HUDEP-2 (cell line): ENCODE results near the gene TOX2.

Experiments
- DNase-seq, 76 experiments: peaks; one replicate each; lab custom pipeline; 2025; ENCODE audit not compliant: unreplicated experiment in 76 of 76; lab: John Stamatoyannopoulos, UW

The TOX2 gene

DNA sequence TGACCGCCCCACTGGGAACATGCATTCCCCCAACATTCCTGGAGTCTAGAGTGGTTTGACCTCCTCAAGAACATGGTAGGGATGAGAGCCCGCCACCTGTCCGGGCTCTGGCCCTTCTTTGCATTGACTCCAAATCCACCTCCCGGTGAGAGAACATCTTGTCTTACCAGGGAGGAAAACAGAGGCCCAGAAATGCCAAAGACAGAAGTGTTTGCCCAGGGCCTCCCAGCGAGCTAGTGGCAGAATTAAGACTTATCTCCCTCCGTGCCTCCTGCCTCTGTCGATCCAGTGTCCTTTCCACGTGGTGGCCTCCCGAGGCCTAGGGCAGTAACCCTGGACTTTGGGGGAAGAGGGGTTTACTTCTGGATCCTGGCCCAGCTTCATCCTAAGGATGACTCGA, 137.5 kb downstream of the TOX2 start:
- no peak for DNase-seq

DNA sequence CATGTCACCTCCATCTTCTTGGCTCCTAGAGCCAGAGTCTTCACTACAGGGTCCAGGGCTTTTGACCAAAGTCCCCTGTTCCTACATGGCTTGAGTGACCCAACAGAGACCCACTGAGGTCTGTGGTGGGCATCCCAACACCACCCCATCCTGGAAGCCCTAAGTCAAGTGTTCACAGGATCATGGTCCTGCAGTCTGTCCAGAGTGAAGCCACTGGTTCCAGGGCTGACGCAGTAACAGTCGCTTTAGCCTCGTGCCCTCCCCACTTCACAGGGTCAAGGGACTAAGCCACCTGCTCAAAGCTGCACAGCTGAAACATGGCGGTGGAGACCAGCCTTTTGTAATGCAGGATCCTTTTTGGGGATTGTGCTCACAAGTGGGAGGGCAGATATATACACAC, 138.4 kb downstream of the TOX2 start:
- no peak for DNase-seq

DNA sequence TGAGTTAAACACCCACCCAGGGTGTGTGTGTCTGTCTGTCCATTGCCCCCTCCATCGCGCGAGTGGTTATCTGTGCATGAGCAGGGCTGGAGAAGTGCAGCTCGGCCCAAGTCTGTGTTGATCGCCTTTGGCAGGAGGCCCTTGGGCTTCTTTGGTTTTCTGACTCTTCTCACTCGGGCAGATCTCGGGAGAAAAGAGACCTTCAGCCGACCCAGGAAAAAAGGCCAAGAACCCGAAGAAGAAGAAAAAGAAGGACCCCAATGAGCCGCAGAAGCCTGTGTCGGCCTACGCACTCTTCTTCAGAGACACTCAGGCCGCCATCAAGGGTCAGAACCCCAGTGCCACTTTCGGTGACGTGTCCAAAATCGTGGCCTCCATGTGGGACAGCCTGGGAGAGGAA, 139.5 kb downstream of the TOX2 start:
- DNase-seq: no peak

DNA sequence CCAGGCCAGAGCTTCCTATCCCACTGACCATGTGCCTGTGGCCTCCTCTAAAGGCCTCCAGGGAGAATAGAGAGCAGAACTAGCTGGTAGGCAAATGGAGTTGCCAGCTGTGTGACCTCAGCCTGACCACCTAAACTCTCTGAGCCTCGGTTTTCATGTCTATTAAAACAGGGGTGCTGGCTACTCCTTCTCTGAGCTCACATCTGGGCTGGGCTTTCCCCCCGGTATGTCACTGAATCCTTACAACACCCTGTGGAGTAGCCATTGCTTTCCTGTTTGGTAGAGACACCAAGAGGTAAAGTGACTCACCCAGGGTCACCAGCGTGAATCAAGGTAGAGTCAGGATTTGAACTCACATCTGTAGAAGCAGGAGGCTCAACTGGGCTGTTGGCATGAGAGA, 140.2 kb downstream of the TOX2 start:
- no peak for DNase-seq

DNA sequence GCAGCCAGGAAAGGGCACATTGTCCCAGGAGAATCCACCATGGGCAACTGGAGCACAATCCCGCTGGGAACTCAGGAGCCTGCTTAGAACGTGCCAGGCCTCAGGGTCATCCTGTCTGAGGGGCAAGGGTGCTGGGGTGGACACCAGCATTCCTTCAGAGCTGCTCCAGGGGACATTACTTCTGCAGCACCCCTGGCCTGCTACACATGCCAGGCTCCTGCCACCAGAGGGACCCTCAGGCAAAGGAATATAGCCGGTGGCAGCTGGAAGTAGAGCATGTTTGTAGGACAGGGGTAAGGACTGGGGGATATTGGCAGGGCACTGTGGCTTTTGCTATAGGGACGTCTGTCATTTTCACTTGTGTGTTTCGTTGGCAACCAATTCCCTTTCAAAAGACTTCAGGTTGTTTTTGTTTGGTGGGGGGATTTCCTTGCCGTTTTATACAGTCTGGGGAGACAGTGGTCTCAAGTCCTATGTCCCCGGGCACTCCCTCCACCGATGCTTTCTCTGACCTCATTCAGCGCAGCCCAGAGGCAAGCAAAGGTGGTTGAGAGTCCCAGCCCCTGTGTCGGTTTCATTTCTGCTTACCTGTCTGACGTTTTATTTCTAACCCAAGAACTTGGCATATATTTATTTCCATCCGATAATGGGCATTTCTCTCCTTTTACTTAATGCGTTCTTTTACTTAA, 141.5 kb downstream of the TOX2 start:
- peak in 7 of 76 experiments; percentile 7 to 26 (median 11) for DNase-seq

DNA sequence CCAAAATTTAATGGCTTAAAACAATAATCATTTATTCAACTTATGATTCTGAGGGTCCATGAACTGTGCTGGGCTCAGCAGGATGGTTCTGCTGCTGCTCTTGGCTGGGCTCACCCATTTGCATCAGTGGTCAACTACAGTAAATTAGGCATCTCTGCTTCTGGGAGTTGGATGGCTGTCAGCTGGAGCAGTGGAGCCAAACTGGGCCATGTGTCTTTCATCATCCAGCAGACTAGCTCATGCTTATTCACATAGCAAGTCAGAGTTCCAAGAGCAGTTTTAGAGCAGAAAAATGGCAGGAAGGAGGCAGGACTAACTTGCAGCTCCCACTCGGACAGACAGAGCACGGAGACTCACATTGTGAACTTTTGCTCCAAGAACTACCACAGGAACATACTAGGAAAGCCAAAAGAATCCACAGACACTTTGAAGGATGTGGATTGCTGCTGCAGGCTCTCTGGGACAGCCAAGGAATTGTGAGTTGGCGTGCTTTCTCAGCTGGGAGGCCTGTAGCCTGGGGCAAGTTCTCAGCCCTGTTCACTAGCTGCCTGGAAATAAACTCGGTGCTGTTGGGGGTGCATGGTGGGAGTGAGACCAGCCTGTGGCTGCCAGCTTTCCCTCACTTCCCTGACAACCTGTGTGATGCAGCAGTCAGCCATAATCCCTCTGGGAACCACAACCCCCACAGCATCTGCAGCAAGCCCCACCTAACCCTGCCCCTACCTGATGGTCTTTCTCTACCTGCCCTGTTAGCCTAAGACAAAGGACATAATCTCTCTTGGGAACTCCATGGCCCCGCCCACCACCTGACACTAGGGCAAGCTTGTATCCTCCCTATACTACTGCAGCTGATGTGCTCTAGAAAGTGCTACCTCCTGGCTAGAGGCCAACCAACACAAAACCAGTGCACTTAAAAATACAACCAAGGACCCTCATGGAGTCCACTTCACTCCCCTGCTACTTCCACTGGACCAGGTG, 143.3 kb downstream of the TOX2 start:
- no peak for DNase-seq

DNA sequence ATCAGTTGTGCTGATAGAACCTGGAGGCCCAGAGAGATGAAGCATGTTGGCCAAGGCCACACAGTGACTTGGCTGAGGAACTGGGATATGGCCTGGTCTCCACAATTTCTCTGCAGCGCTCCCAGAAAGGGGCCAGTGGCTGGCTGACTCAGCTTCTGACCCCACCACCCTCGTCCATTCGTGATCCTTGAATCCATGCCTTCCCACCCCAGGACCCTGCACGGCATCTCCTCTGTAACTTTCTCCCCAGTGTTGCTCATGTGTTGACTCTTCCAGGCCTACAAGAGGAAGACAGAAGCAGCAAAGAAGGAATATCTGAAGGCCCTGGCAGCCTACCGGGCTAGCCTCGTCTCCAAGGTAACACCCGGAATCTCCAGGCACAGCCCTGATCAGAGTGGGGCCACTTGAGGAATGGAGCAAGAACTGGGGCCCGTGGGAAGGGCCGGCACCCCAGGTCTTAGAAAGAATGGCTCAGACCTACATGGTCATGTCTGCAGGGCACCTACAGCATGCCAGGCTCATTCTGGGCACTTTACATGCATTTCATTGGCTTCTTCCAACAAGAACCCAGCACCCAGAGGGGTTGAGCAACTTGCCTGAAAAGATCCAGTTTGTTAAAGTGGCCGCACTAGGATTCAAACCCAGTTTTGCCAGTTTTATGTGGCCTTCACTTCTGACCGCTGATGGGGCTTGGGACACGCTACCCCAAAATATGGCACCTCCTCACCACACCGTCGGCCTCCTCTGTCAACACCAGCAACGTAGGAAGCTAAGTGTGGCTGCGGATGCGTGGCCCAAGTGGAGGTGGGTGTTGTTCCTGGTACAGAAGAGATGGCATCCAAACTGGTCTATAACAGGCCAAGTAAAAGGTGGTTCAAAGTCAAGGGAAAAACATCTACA, 150.1 kb downstream of the TOX2 start:
- no peak for DNase-seq

DNA sequence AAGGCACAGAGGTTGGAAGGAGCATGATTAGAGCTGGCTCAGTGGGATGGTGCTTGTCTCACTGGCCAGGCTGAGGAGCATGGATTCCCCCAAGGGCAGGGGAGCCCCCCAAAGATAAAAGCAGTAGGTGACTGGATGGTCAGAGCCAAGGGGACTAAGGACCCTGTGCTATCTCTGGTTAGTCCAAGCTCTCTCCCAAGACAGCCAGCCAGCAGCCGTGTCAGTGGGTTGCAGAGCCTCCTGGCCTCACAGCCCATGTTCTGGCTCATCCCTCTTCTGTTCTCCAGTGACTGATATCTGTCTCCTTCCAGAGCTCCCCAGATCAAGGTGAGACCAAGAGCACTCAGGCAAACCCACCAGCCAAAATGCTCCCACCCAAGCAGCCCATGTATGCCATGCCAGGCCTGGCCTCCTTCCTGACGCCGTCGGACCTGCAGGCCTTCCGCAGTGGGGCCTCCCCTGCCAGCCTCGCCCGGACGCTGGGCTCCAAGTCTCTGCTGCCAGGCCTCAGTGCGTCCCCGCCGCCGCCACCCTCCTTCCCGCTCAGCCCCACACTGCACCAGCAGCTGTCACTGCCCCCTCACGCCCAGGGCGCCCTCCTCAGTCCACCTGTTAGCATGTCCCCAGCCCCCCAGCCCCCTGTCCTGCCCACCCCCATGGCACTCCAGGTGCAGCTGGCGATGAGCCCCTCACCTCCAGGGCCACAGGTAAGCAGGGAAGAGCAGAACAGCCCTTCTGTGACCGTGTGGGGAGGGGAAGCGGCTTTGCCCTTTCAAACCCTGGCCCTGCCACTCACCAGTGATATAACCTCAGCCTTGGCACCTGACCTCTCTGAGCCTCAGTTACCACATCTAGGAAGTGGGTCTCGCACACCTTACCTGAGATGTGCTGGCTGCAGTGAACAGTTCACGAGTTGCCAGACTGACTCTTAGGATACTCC, 151.0 kb downstream of the TOX2 start:
- DNase-seq: no peak

DNA sequence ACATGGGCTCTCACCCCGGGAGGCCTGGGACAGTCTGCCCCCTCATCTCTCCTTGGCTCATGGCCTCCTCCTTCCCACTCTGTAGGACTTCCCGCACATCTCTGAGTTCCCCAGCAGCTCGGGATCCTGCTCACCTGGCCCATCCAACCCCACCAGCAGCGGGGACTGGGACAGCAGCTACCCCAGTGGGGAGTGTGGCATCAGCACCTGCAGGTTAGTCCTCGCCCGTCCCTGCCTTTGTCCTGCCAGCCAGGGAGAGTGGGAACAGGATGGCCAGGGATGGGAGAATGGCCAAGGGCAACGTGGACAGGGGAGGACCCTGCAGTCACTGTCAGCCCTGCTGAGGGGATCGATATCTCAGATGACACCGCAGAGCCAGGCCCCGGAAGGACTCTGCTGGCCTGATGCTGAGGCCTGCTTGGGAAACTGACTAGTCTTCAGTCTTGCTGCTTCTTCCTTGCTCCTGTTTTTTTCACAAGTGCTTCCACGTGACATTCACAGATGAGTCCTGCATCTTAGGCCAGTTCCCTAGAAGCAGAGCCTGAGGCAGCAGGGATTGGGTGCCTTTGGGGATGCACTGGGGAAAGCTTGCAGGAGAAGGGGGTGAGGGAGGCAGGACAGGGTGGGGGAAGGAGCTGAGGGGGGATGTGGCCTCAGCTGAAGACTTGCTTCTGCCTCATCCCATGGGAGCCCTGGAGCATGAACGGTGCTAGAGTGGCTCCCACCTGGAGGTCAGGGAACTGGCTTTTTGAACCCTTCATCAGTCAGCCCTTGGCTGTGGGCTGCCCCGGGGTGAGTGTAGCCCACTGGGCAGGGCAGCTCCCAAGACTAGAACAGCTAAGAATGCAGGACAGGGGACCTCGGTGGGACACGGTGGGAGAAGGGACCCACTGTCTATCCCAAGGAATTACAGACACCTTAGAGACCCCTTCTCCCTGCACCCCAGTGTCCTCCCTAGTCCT, 152.3 kb downstream of the TOX2 start:
- DNase-seq: no peak

DNA sequence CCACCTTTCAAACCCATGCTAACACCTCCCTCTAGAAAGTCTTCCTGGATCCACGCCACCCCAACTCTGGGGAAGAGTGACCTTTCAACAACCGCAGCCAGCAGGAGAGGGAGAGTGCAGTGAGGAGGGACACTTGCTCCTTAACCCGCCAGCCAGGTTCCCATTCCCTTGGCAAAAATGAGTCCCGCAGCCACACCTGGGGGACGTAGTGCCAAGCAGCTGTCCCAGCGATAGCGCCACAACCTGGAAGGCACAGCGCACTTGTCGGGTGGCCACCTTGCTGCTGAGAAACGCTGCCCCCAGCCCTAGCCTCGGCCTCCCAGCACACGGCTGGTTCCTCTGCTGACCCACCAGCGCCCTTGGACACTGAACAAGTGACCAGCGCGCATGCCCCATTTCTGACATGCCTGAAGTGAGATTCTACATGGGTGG, 153.0 kb downstream of the TOX2 start:
- no peak for DNase-seq

DNA sequence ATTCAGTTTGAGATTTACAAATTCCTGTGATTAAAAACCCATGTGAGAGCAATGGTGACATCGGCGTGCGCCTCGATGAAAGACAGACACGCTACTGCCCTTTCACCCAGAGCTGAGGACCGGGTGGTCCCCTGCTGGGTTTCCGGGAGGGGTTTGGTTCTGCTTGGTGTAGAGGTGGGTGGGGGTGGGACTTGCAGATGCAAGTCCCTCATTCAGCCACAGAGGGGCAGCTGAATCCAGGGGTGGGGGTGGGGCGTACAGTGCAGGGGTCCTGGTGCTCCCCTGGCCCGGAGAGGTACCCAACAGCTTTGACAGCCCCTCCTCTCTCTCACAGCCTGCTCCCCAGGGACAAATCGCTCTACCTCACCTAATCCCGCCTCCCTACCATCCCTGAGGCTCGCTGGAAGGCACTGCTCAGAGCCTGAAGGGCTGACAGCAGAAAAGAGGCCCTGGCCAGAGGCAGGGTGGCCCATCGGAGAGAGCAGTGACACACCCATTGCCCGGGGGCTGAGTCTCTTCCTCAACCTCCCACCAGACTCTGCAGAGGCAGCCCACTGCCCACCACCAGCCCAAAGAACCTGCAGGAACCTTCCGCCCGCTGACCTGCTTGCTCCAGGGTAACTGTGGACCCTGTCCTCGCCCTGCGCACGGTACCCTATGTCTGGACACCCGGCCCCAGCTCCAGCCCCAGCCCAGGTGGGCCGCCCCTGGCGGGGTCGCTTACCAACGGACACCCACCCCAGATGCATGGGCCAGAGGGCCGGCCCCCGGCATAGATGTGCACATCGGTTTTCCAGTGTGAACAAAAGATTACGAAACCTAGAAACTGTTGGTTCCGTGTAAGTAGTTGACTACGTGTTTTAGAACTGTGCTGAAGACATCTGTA, 153.9 kb downstream of the TOX2 start:
- DNase-seq: no peak

DNA sequence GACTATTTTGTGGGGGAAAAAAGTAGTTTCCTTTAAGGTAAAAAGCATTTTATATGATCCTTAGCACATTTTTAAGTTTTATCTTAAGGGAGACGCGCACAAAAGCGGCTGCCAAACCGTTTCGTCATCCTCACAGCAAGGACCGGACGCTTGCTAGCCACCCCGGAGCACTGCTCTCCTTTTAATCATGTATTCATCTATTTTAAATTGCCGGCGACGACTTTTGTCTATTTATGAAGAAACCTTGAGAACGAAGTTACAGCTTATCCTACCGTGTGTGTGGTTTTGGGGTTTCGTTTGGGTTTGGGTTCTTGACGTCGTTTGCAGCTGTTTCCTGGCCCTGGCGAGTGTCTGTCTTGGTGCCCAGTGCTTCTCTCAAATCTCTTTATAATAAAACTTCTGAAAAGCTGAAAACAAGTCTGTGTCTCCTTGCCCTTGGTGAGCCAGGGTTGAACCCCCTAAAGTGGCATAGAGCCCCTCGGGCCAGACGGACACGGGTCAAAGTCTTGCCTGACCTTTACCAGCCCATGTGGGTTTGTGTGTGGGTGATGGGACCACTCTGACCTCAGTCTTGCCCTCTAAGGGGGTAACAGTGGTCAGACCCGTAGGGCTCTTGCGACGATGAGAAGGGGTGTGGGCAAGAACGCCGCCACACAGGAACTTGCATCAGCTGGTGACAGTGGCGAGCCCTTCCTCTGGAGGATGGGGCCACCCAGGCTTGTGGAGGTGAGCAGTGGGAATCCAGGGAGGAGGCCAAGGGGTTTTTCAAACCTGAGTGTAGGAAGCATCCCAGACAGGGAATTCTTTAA, 154.8 kb downstream of the TOX2 start:
- DNase-seq: no peak

DNA sequence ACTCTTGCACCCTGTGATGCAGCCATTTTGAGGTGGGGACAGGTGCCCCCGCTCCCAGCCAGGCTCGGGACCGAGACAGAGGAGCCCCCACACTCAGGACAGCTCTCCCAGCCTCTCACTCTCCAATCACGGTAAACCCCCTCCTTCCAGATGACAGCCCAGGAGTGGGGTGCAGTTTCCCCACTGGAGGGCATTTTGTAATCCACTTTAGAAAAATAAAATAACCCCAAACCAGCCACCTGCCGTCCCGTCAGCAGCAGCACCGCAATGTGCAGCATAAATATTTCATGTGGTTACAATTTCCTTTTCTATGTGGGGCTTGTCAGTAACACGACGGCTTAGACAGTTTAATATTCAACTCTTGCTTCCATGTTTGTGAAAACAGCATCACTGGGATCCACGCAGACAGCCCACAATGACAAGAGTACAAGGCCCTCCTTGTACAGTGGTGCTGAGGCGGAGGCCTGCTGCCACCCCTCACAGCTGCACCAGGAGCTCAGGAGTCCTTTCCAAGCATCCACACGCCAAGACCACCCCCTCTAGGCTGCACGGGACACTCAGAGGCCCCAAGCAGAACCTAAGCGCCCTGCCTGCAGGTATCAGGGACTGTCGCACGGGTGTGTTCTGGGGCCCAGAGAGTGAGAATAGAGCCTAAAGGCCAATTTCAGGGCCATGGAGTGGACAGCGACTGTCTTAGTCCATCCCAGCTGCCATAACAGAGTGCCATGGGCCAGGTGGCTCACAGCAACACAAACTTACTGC, 155.7 kb downstream of the TOX2 start:
- no peak for DNase-seq

DNA sequence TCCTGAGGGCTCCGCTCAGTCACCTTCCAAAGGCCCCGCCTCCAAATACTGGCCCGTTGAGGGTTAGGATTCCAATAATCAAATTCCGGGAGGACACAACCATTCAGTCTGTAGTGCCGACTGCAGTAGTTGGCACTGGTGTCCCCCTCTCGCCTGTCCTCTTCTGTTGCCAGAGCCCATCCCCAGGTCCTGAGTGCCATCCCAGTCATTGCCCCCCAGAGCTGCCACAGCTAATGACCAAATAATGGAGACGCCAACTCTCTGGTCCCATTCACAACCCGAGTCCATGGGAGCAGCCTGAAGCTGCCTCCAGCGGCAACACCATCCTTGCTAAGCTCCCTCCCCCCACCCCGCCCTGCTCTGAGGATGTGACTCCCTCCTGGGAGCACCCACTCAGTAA, 156.4 kb downstream of the TOX2 start:
- DNase-seq: no peak

DNA sequence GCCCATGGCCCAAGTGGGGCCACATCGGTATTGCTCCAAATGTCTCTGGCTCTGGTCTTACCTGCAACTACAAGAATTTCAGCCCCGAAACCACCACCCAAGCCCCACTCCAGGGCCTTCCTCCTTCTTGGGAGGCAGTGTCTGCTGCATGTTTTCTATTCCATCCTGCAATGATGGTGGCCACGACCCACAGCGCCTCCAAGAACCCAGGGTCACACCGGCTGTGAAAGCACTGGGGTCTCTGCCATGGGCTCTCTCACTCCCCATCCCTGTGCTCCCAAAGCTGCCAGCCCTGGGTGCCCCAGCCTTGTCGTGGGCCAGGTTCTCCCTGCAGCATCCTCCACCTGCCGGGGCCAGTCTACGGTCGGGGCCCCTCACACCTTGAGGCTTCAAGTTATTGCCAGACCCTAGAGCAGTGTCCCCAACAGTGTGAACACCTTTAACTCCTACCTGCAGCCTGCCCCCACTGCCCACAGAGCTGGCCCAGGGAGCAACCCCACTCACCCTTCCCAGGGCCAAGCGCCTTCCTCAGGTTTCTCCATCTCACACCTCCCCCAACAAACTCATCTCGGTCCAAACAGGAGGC, 157.0 kb downstream of the TOX2 start:
- no peak for DNase-seq

DNA sequence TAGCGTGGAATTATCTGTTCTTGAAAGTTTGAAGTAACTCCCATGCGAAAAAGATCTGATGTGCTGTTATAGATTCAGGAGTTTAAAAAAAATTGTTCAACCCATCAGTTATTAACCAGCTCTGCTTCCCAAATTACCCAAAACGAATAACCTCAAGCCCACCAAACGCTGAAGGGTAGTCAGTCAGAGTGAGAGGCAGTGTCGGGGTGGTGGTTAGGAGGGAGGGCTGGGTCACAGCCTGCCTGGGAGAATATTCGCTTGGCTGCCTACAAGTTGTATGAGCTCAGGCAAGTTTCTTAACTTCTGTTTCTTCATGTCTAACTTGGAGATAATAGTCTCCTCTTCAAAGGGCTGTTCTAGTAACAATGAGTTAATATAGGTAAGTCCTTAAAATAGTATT, 157.7 kb downstream of the TOX2 start:
- DNase-seq: no peak
